Activated CD4-positive, alpha-beta memory T cell treated with anti-CD3 and anti-CD28 coated beads, Interleukin-2, amount 10 ng/mL, durations not matched to agents 7 days and 5 days (primary cell): ENCODE measurements around the gene ZNF69. TPM values are rescaled to one million over a fixed set of nuclear protein-coding genes. Genes with fewer than 3 reads are reported as not detected.
A peak's percentile ranks its signal among the peaks of the same experiment; 100 is the strongest.
"Not testable (repeated sequence)": the region's sequence is repeated elsewhere in the genome, so short reads cannot be mapped to it uniquely, and the experiment has no call there.

Source experiments
- CTCF ChIA-PET: fragments of 350-600 bp; sonication (Branson Sonifier 250); formaldehyde crosslinking; loops from one replicate; lab custom pipeline; 2021; ENCODE audit warnings: antibody characterized with exemption, inconsistent platforms; lab: Charles Lee
- POLR2A ChIA-PET: fragments of 350-600 bp; sonication (Branson Sonifier 250); formaldehyde crosslinking; loops from one replicate; lab custom pipeline; 2021; ENCODE audit warnings: antibody characterized with exemption; lab: Charles Lee
- DNase-seq: peaks from one replicate; pipeline ENCODE4 v3.0.0-alpha.2; 2020
- H3K27ac Mint-ChIP-seq: one replicate; pipeline ENCODE4 v1.8.0; 2021; ENCODE audit warnings: mild to moderate bottlenecking, mixed read lengths
- H3K27me3 Mint-ChIP-seq: one replicate; pipeline ENCODE4 v1.8.0; 2021; ENCODE audit warnings: mixed read lengths
- H3K36me3 Mint-ChIP-seq: one replicate; pipeline ENCODE4 v1.8.0; 2021; ENCODE audit warnings: low read depth, mixed read lengths
- H3K4me1 Mint-ChIP-seq: one replicate; pipeline ENCODE4 v1.8.0; 2021; ENCODE audit warnings: mixed read lengths
- H3K4me3 Mint-ChIP-seq: one replicate; pipeline ENCODE4 v1.8.0; 2021; ENCODE audit warnings: mild to moderate bottlenecking, mixed read lengths
- H3K9me3 Mint-ChIP-seq: one replicate; pipeline ENCODE4 v1.8.0; 2021; ENCODE audit warnings: mixed read lengths
- total RNA-seq, 2 experiments: library from RNA; stranded (reverse); gene quantifications; one replicate each; pipeline ENCODE4 v1.2.3, GENCODE V29; 2021

ZNF69 gene
- total RNA-seq, 2 experiments from 2014 or later = 2.3 to 2.7 TPM

GRCh38 chr19:11872624-11873023, 15.0 kb upstream of the ZNF69 start:
- Mint-ChIP-seq H3K4me1 (no peaks in the 10 kb centered on the region), H3K9me3 (peaks cover 49% of the 10 kb centered on the region), H3K27me3 (no peaks in the 10 kb centered on the region), H3K4me3 (no peak overlapping the region), H3K36me3 (peaks cover 16% of the 10 kb centered on the region), H3K27ac (no peak overlapping the region)
- CTCF ChIA-PET = no interaction called here
- no peak for DNase-seq
- POLR2A ChIA-PET = no interaction called here

GRCh38 chr19:11873762-11874161, 13.8 kb upstream of the ZNF69 start:
- no peak for DNase-seq
- H3K36me3 Mint-ChIP-seq = peaks cover 8% of the 10 kb centered on the region
- no peaks in the 10 kb centered on the region for H3K4me1 Mint-ChIP-seq
- H3K4me3 Mint-ChIP-seq = no peak overlapping the region
- no peaks in the 10 kb centered on the region for H3K27me3 Mint-ChIP-seq
- ChIA-PET CTCF (no interaction called here), POLR2A (no interaction called here)
- peaks cover 38% of the 10 kb centered on the region for H3K9me3 Mint-ChIP-seq
- no peak overlapping the region for H3K27ac Mint-ChIP-seq

- ChIA-PET POLR2A (interaction anchor here (0.9 kb wide), 1 partner anchor 31 kb away, joined by 3 read pairs; the partner anchor contains the start of gene ZNF439), CTCF (interaction anchor here (0.7 to 3.0 kb wide), 4 partner anchors 43 to 187 kb away, joined by 3 to 10 read pairs (median 5); partner anchors contain the start of gene ZNF491)
- H3K27ac Mint-ChIP-seq, H3K27me3 Mint-ChIP-seq, H3K4me1 Mint-ChIP-seq, H3K36me3 Mint-ChIP-seq, H3K4me3 Mint-ChIP-seq: not testable (repeated sequence)
- H3K9me3 Mint-ChIP-seq = peaks cover 12% of the 10 kb centered on the region
- DNase-seq = peak; percentile 54
Measured at GRCh38 chr19:11879687-11880266, 7.8 kb upstream of the ZNF69 start.

GRCh38 chr19:11880598-11880997, 7.0 kb upstream of the ZNF69 start:
- POLR2A ChIA-PET = no interaction called here
- DNase-seq = no peak
- Mint-ChIP-seq H3K27me3 (no peaks in the 10 kb centered on the region), H3K4me1 (peaks cover 2% of the 10 kb centered on the region), H3K36me3 (no peaks in the 10 kb centered on the region), H3K4me3 (no peak overlapping the region), H3K27ac (no peak overlapping the region), H3K9me3 (peaks cover 11% of the 10 kb centered on the region)
- CTCF ChIA-PET = interaction anchor here (0.6 to 3.0 kb wide), 6 partner anchors 44 to 260 kb away, joined by 3 to 10 read pairs (median 4); partner anchors contain the start of genes ZNF20, ZNF491 and ZNF700

GRCh38 chr19:11881151-11881800, 6.3 kb upstream of the ZNF69 start:
- Mint-ChIP-seq H3K9me3 (peaks cover 12% of the 10 kb centered on the region), H3K4me3 (no peak overlapping the region), H3K27ac (no peak overlapping the region), H3K4me1 (peaks cover 2% of the 10 kb centered on the region), H3K36me3 (no peaks in the 10 kb centered on the region), H3K27me3 (no peaks in the 10 kb centered on the region)
- CTCF ChIA-PET = interaction anchor here (1.0 to 3.0 kb wide), 4 partner anchors 43 to 259 kb away, joined by 3 to 10 read pairs (median 6); partner anchors contain the start of genes ZNF20, ZNF491 and ZNF700
- POLR2A ChIA-PET = no interaction called here
- DNase-seq = peak; percentile 68

GRCh38 chr19:11882606-11883005, 5.0 kb upstream of the ZNF69 start:
- Mint-ChIP-seq H3K36me3 (no peaks in the 10 kb centered on the region), H3K4me3 (no peak overlapping the region), H3K9me3 (peaks cover 11% of the 10 kb centered on the region), H3K27me3 (no peaks in the 10 kb centered on the region), H3K27ac (no peak overlapping the region), H3K4me1 (peaks cover 5% of the 10 kb centered on the region)
- ChIA-PET POLR2A (no interaction called here), CTCF (interaction anchor here (1.2 to 3.1 kb wide), 4 partner anchors 42 to 258 kb away, joined by 6 to 13 read pairs (median 6); partner anchors contain the start of genes ZNF20, ZNF491 and ZNF700)
- no peak for DNase-seq

- no peaks in the 10 kb centered on the region for H3K27me3 Mint-ChIP-seq
- POLR2A ChIA-PET = interaction anchor here (2.5 kb wide), 1 partner anchor 37 kb away, joined by 11 read pairs; the partner anchor contains the start of gene ZNF700
- CTCF ChIA-PET = no interaction called here
Measured at GRCh38 chr19:11887234-11887610, 360 bp upstream of the ZNF69 start.

GRCh38 chr19:11889901-11890300, 2.3 kb downstream of the ZNF69 start:
- H3K9me3 Mint-ChIP-seq = peaks cover 20% of the 10 kb centered on the region
- DNase-seq, H3K27ac Mint-ChIP-seq, H3K4me3 Mint-ChIP-seq, POLR2A ChIA-PET, CTCF ChIA-PET, H3K27me3 Mint-ChIP-seq: not testable (repeated sequence)
- H3K4me1 Mint-ChIP-seq = peaks cover 21% of the 10 kb centered on the region
- H3K36me3 Mint-ChIP-seq = peaks cover 15% of the 10 kb centered on the region

More at GRCh38 chr19:11887234-11887610, 360 bp upstream of the ZNF69 start:
- no peak for DNase-seq
- peaks cover 10% of the 10 kb centered on the region for H3K36me3 Mint-ChIP-seq
- peaks cover 21% of the 10 kb centered on the region for H3K4me1 Mint-ChIP-seq
- peak overlapping the region; percentile 83 for H3K4me3 Mint-ChIP-seq
- peaks cover 8% of the 10 kb centered on the region for H3K9me3 Mint-ChIP-seq
- H3K27ac Mint-ChIP-seq = no peak overlapping the region

GRCh38 chr19:11890634-11891033, 3.1 kb downstream of the ZNF69 start:
- Mint-ChIP-seq H3K4me1 (peaks cover 21% of the 10 kb centered on the region), H3K36me3 (peaks cover 15% of the 10 kb centered on the region), H3K27ac (no peak overlapping the region), H3K9me3 (peaks cover 25% of the 10 kb centered on the region), H3K4me3 (no peak overlapping the region), H3K27me3 (no peaks in the 10 kb centered on the region)
- POLR2A ChIA-PET = no interaction called here
- CTCF ChIA-PET = no interaction called here
- DNase-seq = no peak

- CTCF ChIA-PET = no interaction called here
- Mint-ChIP-seq H3K36me3 (peaks cover 7% of the 10 kb centered on the region), H3K4me3 (no peak overlapping the region), H3K27me3 (no peaks in the 10 kb centered on the region), H3K4me1 (no peaks in the 10 kb centered on the region), H3K9me3 (peaks cover 29% of the 10 kb centered on the region), H3K27ac (no peak overlapping the region)
- DNase-seq = no peak
- POLR2A ChIA-PET = no interaction called here
Measured at GRCh38 chr19:11894851-11895250, 7.3 kb downstream of the ZNF69 start.

GRCh38 chr19:11902228-11902627, 14.6 kb downstream of the ZNF69 start:
- no peak overlapping the region for H3K4me3 Mint-ChIP-seq
- H3K9me3 Mint-ChIP-seq = peaks cover 56% of the 10 kb centered on the region
- H3K27me3 Mint-ChIP-seq = no peaks in the 10 kb centered on the region
- ChIA-PET POLR2A (no interaction called here), CTCF (no interaction called here)
- no peak overlapping the region for H3K27ac Mint-ChIP-seq
- no peaks in the 10 kb centered on the region for H3K4me1 Mint-ChIP-seq
- no peak for DNase-seq
- peaks cover 37% of the 10 kb centered on the region for H3K36me3 Mint-ChIP-seq

- no peak for DNase-seq
- Mint-ChIP-seq H3K4me3 (no peak overlapping the region), H3K27ac (no peak overlapping the region), H3K4me1 (no peaks in the 10 kb centered on the region), H3K9me3 (peaks cover 70% of the 10 kb centered on the region), H3K27me3 (no peaks in the 10 kb centered on the region), H3K36me3 (peaks cover 59% of the 10 kb centered on the region)
- ChIA-PET CTCF (no interaction called here), POLR2A (no interaction called here)
Measured at GRCh38 chr19:11905928-11906327, 18.3 kb downstream of the ZNF69 start.

- POLR2A ChIA-PET, DNase-seq, H3K27ac Mint-ChIP-seq, H3K4me3 Mint-ChIP-seq, CTCF ChIA-PET, H3K27me3 Mint-ChIP-seq, H3K4me1 Mint-ChIP-seq: not testable (repeated sequence)
- Mint-ChIP-seq H3K36me3 (peaks cover 29% of the 10 kb centered on the region), H3K9me3 (peaks cover 55% of the 10 kb centered on the region)
Measured at GRCh38 chr19:11911937-11912336, 24.4 kb downstream of the ZNF69 start.
